Endothelial cell of umbilical vein (primary cell): ENCODE results near the gene VPS11. TPM values are rescaled to one million over a fixed set of nuclear protein-coding genes. Genes with fewer than 3 reads are reported as not detected.
A peak's percentile ranks its signal among the peaks of the same experiment; 100 is the strongest.

ENCODE experiments used
- BruUV-seq: library from RNA; stranded (reverse); fragments of 400-500 nt; replicated peaks from 2 replicates; lab custom pipeline; 2021; lab: Mats Ljungman, UMichigan
- CTCF ChIA-PET: fragments of 300-600, 350-600 bp; sonication (Branson Sonifier 250); formaldehyde crosslinking; loops from one replicate; lab custom pipeline; 2021; ENCODE audit warnings: antibody characterized with exemption, inconsistent platforms; lab: Charles Lee
- POLR2A ChIA-PET: fragments of 300-600, 350-600 bp; sonication (Branson Sonifier 250); formaldehyde crosslinking; loops from one replicate; lab custom pipeline; 2021; ENCODE audit warnings: antibody characterized with exemption, inconsistent platforms; lab: Charles Lee
- DNase-seq: peaks from one replicate; pipeline ENCODE4 v3.0.0-alpha.2; 2011; ENCODE audit warnings: low read depth, low spot score
- FAIRE-seq: peaks from 2 replicates; lab custom pipeline; 2011; peaks lifted over from hg19 to GRCh38; lab: Jason Lieb, UNC
- H2AFZ ChIP-seq: 2 replicates; pipeline ENCODE4 v1.6.0; 2012; ENCODE audit warnings: low read depth, low read length, control low read depth, inconsistent platforms
- H3K27ac ChIP-seq: 2 replicates; pipeline ENCODE4 v1.5.1; 2011; ENCODE audit warnings: low read depth, mild to moderate bottlenecking, control low read depth, low read length, moderate library complexity; ENCODE audit not compliant: insufficient read depth
- H3K27me3 ChIP-seq, 2 experiments: 2 replicates each; pipeline versions ENCODE4 v1.6.0 to v1.6.1; 2011; ENCODE audit warnings: low read length in 2 of 2, mixed read lengths in 1 of 2; ENCODE audit not compliant: control insufficient read depth in 2 of 2, insufficient read depth in 2 of 2
- H3K36me3 ChIP-seq, 2 experiments: 2 replicates in 1 of 2; 3 replicates in 1 of 2; pipeline ENCODE4 v1.5.1; 2011; ENCODE audit warnings: low read length in 2 of 2, mild to moderate bottlenecking in 1 of 2, moderate library complexity in 1 of 2; ENCODE audit not compliant: control insufficient read depth in 2 of 2, insufficient read depth in 2 of 2; ENCODE audit errors: extremely low read depth in 1 of 2
- H3K4me1 ChIP-seq: 3 replicates; pipeline ENCODE4 v1.5.1; 2011; ENCODE audit warnings: mild to moderate bottlenecking, low read length; ENCODE audit not compliant: control insufficient read depth, insufficient read depth; ENCODE audit errors: extremely low read depth
- H3K4me2 ChIP-seq: 2 replicates; pipeline ENCODE4 v1.6.1; 2011; ENCODE audit warnings: low read length, control low read depth, mixed read lengths; ENCODE audit not compliant: insufficient read depth
- H3K4me3 ChIP-seq, 3 experiments: fragments of 200-600 bp in 1 of 3; sonication (generic), shearing (Covaris generic) in 1 of 3; replicated peaks in 1 of 3; 2 replicates each; pipeline ENCODE4 v1.5.1; 2011 to 2016; ENCODE audit warnings: control low read depth in 3 of 3, low read length in 3 of 3, mild to moderate bottlenecking in 2 of 3, inconsistent platforms in 1 of 3, low read depth in 1 of 3, moderate library complexity in 1 of 3; ENCODE audit not compliant: insufficient read depth in 1 of 3
- H3K79me2 ChIP-seq: 2 replicates; pipeline ENCODE4 v1.6.0; 2012; ENCODE audit warnings: low read length, inconsistent platforms; ENCODE audit not compliant: control insufficient read depth, insufficient read depth
- H3K9ac ChIP-seq: replicated peaks from 2 replicates; pipeline ENCODE3; 2011; ENCODE audit warnings: low read length, control low read depth; ENCODE audit not compliant: insufficient read depth; ENCODE audit errors: extremely low read depth
- H3K9me1 ChIP-seq: replicated peaks from 3 replicates; pipeline ENCODE4 v1.6.0; 2011; ENCODE audit warnings: mild to moderate bottlenecking, low read length; ENCODE audit not compliant: control insufficient read depth, insufficient read depth; ENCODE audit errors: extremely low read depth
- H3K9me3 ChIP-seq: replicated peaks from 2 replicates; pipeline ENCODE4 v1.5.1; 2012; ENCODE audit warnings: low read length, inconsistent platforms; ENCODE audit not compliant: control insufficient read depth, insufficient read depth
- H4K20me1 ChIP-seq: replicated peaks from 2 replicates; pipeline ENCODE3; 2011; ENCODE audit warnings: mild to moderate bottlenecking, low read length; ENCODE audit not compliant: control insufficient read depth, insufficient read depth; ENCODE audit errors: extremely low read depth
- GATA2 ChIP-seq: IDR thresholded peaks from 2 replicates; pipeline ENCODE4 v1.7.0; 2011; ENCODE audit warnings: low read depth, mild to moderate bottlenecking, moderate library complexity, mixed read lengths, low read length; ENCODE audit not compliant: insufficient read length, insufficient read depth
- JUN ChIP-seq: IDR thresholded peaks from 2 replicates; pipeline ENCODE4 v1.6.1; 2011; ENCODE audit warnings: borderline replicate concordance, low read depth; ENCODE audit not compliant: insufficient read length, insufficient read depth
- POLR2A ChIP-seq: IDR thresholded peaks from 2 replicates; pipeline ENCODE4 v1.6.1; 2012; ENCODE audit warnings: low read depth, mild to moderate bottlenecking, control low read depth, low read length
- dilution Hi-C: fragments of 300-500 bp; cut with MboI; formaldehyde crosslinking; loops from one replicate; pipeline ENCODE4 v1.15.0; 2019; ENCODE audit warnings: low sequenced_read_pairs; ENCODE audit not compliant: extremely low pct_ligation_motif_present
- intact Hi-C: fragments of 100-400 bp; cut with micrococcal nuclease; formaldehyde crosslinking; loops from one replicate; pipeline ENCODE4 v1.10.0; 2022
- polyA plus RNA-seq, 4 experiments: library from polyadenylated mRNA; depleted of rRNA in 3 of 4; stranded (reverse) in 3 of 4; unstranded in 1 of 4; fragments of >200 nt; gene quantifications; 2 replicates each; pipeline versions ENCODE4 v1.2.1 to v1.2.3, GENCODE V29; 2011 to 2012; ENCODE audit warnings: missing spikeins in 1 of 4
- total RNA-seq: library from RNA; stranded (reverse); gene quantifications from 2 replicates; pipeline ENCODE4 v1.2.3, GENCODE V29; 2021
- TF ChIP-seq, protein P1 (sequence below), 2 donors: IDR thresholded peaks; 1 replicate in 1 of 2; 2 replicates in 1 of 2; pipeline ENCODE4 v1.5.1; 2011; ENCODE audit warnings: low read length in 2 of 2, mild to moderate bottlenecking in 2 of 2, moderate library complexity in 2 of 2, control low read depth in 1 of 2, inconsistent platforms in 1 of 2, low read depth in 1 of 2; ENCODE audit not compliant: insufficient read depth in 1 of 2; ENCODE audit errors: extremely low read depth in 1 of 2
- TF ChIP-seq, protein P2 (sequence below): IDR thresholded peaks from 2 replicates; pipeline ENCODE4 v1.6.1; 2011; ENCODE audit not compliant: insufficient read depth, insufficient read length

Gene VPS11
- total and polyA plus RNA-seq, 2 donors (not counting 3 experiments of a cell fraction or from before 2014, with no cell fraction given), result 26.4 to 31.0 TPM

DNA sequence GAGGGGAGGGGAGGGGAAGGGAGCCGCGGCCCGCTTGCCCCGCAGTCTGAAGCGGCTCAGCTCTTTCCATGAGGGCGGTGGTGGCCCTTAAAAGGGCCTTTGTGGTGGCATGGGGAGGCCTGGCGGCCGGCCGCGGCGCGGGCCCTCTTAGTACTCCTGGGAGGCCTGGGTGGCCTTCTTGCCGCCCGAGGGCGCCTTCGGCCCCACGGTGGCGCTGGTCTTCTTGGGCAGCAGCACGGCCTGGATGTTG, 27.1 kb downstream of the VPS11 start:
- Histone ChIP-seq H3K9me3 (no peaks in the 10 kb centered on the region), H3K9me1 (no peaks in the 10 kb centered on the region), H3K27me3 (no peaks in the 10 kb centered on the region), H3K36me3 (peaks cover 10 to 22% of the 10 kb centered on the region in 2 experiments), H3K4me2 (peak overlapping the region; percentile 52), H2AFZ (no peak overlapping the region), H3K27ac (peak overlapping the region; percentile 59), H3K9ac (peak overlapping the region; percentile 84), H4K20me1 (peaks cover 2% of the 10 kb centered on the region), H3K4me3 (peak overlapping the region; percentile 70 to 95 (median 90)), H3K79me2 (peaks cover 34% of the 10 kb centered on the region), H3K4me1 (peaks cover 22% of the 10 kb centered on the region)
- no peak for TF ChIP-seq GATA2
- TF ChIP-seq, protein P1, sequence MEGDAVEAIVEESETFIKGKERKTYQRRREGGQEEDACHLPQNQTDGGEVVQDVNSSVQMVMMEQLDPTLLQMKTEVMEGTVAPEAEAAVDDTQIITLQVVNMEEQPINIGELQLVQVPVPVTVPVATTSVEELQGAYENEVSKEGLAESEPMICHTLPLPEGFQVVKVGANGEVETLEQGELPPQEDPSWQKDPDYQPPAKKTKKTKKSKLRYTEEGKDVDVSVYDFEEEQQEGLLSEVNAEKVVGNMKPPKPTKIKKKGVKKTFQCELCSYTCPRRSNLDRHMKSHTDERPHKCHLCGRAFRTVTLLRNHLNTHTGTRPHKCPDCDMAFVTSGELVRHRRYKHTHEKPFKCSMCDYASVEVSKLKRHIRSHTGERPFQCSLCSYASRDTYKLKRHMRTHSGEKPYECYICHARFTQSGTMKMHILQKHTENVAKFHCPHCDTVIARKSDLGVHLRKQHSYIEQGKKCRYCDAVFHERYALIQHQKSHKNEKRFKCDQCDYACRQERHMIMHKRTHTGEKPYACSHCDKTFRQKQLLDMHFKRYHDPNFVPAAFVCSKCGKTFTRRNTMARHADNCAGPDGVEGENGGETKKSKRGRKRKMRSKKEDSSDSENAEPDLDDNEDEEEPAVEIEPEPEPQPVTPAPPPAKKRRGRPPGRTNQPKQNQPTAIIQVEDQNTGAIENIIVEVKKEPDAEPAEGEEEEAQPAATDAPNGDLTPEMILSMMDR (IDR thresholded peaks at IDR 0.05; ENCODE audit: extremely low read depth in 1 of 2, insufficient read depth in 1 of 2, low read depth in 1 of 2, low read length in 2 of 2), result peak; percentile 59 to 89
- TF ChIP-seq, protein P2, sequence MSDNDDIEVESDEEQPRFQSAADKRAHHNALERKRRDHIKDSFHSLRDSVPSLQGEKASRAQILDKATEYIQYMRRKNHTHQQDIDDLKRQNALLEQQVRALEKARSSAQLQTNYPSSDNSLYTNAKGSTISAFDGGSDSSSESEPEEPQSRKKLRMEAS, result no peak
- no peak for TF ChIP-seq POLR2A
- TF ChIP-seq JUN, result no peak
- ChIA-PET CTCF (interaction anchor here (0.8 to 2.6 kb wide), 15 partner anchors 9 to 244 kb away, joined by 3 to 19 read pairs (median 3); partner anchors contain the start of genes HINFP, HMBS and VPS11), POLR2A (interaction anchor here (0.6 to 2.7 kb wide), 12 partner anchors 10 to 243 kb away, joined by 3 to 23 read pairs (median 8); partner anchors contain the start of genes C2CD2L, HINFP, HMBS and MCAM)
- intact Hi-C loops, result loop anchor here (1.0 to 2.0 kb wide), 9 partner anchors 9 to 244 kb away; partner anchors contain the start of genes C2CD2L, HYOU1, RNF26 and RPS25
- FAIRE-seq (peak; percentile 52), DNase-seq (peak; percentile 82)
- dilution Hi-C loops, result no loop called here
- no TSS peak for BruUV-seq
